ENCODE results near the gene JMY.

GRCh38 chr5:79240561-79240960 is 4.6 kb downstream of the JMY start:
- TF ChIP-seq HOXA7 (CRISPR knock-in tag; IDR thresholded peaks at IDR 0.05) = no peak
- no peak for TF ChIP-seq RCOR1 (IDR thresholded peaks at IDR 0.05; ENCODE audit: low read depth, low read length)
- TF ChIP-seq CTCF (IDR thresholded peaks at IDR 0.05) = no peak
- TF ChIP-seq RFX5 (IDR thresholded peaks at IDR 0.05) = no peak
- TF ChIP-seq POLR2A (IDR thresholded peaks at IDR 0.05; ENCODE audit: low read length) = no peak
- TF ChIP-seq JUN (IDR thresholded peaks at IDR 0.05) = no peak
- TF ChIP-seq ELK1 (IDR thresholded peaks at IDR 0.05; ENCODE audit: low read depth, low read length) = no peak
- no peak for TF ChIP-seq MAZ (IDR thresholded peaks at IDR 0.05; ENCODE audit: borderline replicate concordance, low read depth, low read length)
- no peak for TF ChIP-seq MAFK (IDR thresholded peaks at IDR 0.05; ENCODE audit: partially characterized antibody)
- TF ChIP-seq EP300 (IDR thresholded peaks at IDR 0.05) = no peak
- no peak for TF ChIP-seq HDAC2 (IDR thresholded peaks at IDR 0.05)
- TF ChIP-seq BHLHE40 (IDR thresholded peaks at IDR 0.05; ENCODE audit: low read depth, low read length) = no peak
- no peak for TF ChIP-seq REST (IDR thresholded peaks at IDR 0.05)
- no peak for TF ChIP-seq PBX3 (IDR thresholded peaks at IDR 0.05)

Data from A549 (cell line).